ENCODE results near the gene ZDHHC13.
A peak's percentile ranks its signal among the peaks of the same experiment; 100 is the strongest.

The ZDHHC13 gene

DNA sequence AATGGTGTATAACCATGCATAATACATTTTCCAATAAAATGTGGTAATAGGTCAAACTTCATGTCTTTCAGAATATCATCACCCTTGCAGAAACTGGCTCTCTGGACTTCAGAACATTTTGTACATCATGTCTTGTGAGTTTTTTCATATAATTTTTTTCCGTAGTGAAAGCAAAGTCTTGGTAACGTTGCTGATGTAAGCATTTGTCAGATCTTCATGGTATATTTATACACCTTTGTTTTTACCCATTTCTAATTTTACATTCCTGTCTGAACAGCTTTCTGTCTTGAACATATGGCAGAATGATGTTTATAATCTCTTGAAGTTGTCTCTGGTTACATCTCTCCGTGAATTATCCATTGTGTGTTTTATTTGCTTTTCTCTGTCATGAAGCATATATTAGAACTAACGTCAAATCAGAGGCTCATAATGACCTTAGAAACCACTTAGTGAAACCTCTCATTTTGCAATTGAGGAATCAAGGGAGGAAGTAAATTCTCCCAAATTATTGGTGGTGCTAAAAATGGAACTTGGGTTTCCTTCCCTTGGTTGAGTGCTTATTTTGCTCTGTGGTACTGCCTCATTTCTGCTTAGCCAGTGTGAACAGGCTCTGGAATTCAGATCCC, 47.4 kb downstream of the ZDHHC13 start:
- no peak for DNase-seq

- no peak for DNase-seq
Observed at GRCh38 chr11:19164881-19165280, 47.9 kb downstream of the ZDHHC13 start.

DNA sequence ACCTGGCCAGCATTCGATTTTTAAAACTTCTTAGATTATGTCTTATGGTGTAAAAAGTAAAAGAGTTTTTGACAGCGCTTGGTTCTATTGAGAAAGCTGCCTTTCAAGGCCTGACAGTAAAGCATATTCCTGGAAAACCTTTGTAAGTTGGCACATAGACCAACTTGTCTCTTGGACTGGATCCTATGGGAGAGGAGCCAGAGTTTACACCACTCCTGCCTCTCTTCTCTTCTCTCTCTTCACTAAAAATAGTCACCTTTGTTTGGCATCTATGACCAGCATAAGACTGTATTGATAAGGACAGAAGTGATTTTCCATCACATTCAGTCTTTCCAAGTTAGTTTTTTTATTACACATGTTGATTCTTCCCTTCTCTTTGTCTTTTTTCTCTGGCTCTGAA, 51.1 kb downstream of the ZDHHC13 start:
- no peak for DNase-seq

DNA sequence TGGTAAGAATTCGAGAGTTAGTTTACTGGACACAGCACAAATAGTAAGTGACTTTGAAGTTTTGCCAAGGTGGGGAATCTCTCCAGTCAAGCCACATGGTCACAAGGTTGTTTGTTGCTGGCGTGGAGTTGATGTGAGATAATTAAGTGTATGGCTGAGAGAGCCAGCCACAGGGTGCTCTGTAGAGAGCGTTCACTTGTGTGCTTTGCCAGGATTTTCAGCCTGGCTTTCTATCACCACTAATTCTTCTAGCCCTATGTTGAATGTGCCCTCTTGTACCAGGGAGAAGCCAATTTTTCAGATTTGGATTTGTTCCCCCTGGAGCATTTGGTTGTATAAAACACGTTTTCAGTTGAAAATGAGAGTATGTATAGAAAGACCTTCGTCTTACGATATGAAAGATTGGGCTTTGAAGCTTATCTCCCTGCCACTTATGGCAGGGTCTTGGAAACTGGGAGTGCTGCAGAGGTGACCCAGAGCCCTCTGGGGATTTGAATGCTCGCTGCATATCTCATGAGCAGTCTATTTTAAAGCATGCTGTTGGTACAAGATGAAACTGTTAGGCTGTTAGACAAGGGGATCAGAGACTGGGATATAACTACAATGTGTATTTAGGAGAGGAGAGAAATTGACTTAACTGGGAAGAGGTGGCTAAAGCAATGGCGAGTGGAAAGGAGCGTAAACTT, 56.2 kb downstream of the ZDHHC13 start:
- no peak for DNase-seq

DNA sequence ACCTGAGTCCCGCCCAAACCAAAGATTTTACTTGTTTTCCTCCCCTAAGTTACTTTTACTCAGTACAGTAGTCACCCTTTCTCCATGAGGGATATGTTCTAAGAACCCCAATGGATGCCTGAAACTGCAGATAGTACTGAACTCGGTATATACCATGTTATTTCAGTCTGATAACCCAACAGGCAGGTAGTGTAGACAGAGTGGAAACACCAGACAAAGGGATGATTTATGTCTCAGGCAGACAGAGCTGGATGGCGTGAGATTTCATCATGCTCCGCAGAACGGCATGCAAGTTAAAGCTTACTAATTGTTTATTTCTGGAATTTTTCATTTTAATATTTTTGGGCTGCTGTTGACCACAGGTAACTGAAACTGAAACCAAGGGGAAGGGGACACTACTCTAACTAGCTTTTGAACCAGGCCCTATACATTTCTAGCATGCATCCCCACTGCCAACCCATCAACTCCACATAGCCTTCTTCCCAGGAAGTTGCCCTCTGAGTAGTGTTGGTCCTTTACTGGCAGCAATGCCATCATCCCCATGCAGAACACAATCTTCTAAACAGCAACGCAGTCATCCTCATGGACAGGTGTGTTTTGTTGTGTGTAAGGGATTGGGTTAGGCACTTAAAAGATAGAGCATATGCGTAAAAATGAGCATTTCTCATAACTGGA, 57.1 kb downstream of the ZDHHC13 start:
- DNase-seq: no peak

GRCh38 chr11:19176629-19177186, 59.7 kb downstream of the ZDHHC13 start:
- DNase-seq: no peak

DNA sequence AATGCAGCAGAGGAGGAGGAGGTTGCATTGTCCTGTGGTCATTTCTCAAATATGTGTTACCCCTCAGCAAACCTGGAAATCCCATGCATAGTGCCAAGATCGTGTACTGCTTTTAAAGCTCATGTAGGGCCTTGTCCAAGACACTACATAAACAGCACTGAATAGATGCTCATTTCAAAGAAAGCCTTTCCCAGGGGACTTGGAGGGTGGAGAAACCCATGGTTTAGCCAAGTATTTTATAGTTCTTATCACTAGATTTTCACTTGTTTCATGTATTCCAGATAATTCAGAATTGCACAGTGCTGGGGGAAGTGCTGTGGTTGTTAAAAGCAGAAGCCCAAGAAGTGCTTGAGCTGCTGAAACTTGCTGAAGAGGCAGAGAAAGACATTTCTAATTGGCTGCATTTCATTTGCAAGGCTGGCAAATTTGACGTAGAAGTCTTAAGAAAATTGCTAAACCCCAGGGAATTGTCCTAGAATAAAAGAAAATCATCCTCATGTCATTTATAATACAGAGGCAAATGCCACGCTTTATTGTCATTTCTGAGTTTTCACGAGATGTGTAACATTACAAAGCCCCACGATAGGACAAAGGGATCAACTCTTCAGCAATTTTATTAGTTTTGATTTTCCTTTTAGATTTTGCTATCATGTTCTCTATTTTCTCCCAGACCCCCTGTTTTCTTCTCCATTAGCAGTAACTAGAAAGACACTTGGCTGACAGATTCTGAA, 64.7 kb downstream of the ZDHHC13 start:
- DNase-seq: no peak

GRCh38 chr11:19183646-19184045, 66.7 kb downstream of the ZDHHC13 start:
- no peak for DNase-seq

DNA sequence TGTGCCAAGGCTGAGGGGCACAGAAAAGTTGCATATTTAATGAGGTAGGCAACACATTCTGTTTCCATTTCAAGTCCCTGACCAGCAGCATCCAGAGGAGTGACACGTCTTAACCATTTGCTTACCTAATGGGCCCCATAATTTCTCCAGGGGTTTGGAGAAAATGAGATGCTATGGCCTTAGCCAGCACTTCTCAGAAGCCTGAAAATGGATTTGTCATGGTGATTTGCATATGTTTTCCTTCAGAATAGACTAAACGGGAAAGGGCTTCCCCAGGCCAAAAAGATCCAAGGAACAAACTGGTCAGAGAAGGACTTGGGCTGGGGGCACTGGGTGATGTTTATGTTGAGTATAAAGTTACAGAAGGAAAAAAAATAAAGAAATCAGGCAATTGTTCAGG, 68.1 kb downstream of the ZDHHC13 start:
- DNase-seq: no peak

DNA sequence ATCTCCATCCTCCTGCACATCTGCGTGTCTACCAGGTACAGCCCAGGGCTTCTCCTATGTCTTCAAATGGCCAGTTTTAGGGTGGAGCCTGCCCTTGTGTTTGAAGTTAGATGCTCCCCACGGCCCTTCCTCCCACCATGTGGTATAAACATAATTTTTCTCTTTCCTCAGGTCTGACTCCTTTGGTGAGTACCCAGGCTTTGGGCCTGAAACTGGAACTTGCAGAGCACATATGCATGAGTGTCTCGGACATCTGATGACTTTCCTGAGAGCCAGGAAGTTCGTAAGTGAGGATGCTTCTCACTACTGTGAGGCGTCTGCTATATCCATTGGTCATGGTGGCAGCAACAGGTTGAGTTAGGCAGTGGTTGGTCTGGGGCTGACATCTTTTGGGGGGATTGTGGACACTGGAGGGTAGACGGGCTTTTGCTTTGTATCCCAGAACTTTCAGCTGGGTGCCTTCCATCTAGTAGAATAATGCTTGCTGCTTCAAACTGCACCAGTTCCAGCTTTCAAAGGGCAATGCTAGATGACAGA, 68.6 kb downstream of the ZDHHC13 start:
- DNase-seq: no peak

- DNase-seq: peak in 2 of 51 donors; percentile 6 to 22
Observed at GRCh38 chr11:19187114-19187832, 70.3 kb downstream of the ZDHHC13 start.

DNA sequence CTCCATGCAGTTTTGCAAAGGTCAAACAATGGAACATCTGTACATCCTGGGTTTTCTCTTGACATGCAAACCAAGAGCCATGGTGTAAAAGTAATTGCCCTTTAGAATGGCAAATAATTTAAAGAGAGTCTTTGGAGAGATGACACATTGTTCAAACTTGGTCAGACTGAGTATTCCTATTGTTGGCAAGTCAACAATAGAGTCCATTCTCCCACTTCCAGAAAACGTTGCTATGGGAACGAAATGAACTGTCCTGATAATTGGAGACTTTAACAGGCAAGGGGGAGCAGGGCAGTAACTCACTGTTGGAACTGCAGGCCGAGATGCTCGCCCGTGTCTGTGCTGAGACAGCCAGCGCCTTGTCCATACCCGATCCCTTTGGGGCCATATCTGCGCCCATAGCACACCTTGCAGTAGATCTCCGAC, 70.9 kb downstream of the ZDHHC13 start:
- peak in 30 of 51 donors; percentile 2 to 60 (median 22) for DNase-seq

GRCh38 chr11:19191530-19192169, 74.7 kb downstream of the ZDHHC13 start:
- no peak for DNase-seq

- DNase-seq: no peak
Observed at GRCh38 chr11:19193916-19194315, 76.9 kb downstream of the ZDHHC13 start.

DNA sequence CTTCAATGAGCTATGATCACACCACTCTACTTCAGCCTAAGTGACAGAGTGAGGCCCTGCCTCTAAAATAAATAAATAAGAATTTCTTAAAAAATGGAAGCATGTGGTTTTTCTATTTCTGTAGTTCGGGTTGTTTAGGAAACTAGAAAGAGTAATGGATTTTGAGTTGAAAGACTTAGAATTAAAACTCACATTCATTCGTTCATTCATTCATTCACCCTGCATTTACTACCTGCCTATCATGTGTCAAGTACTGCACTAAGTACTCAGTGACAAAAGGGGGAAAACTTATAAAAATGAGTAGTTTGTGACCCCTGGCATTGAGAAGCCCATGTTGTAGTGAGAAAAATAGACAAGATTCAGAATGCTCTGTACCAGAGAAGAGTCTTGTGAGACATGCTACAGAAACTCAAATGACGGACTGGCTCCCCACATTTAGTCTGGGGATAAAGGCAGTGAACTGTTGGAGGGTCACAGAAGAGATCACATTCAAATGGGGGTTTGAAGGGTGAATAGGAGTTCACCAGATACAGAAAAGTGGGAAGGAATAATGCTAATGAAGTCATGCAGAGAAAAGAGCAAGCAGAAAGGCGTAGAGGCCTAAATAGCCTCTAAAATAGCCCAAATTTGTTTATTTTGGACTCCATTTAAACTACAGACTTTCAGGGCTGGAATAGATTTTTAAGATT, 77.8 kb downstream of the ZDHHC13 start:
- no peak for DNase-seq

- DNase-seq: no peak
Observed at GRCh38 chr11:19196432-19196831, 79.5 kb downstream of the ZDHHC13 start.

- DNase-seq: no peak
Observed at GRCh38 chr11:19199048-19199447, 82.1 kb downstream of the ZDHHC13 start.

GRCh38 chr11:19199771-19200170, 82.8 kb downstream of the ZDHHC13 start:
- DNase-seq: no peak

GRCh38 chr11:19200410-19201201, 83.6 kb downstream of the ZDHHC13 start:
- DNase-seq: no peak
